ENCODE measurements around the gene C5orf15.
"Not testable (repeated sequence)": the region's sequence is repeated elsewhere in the genome, so short reads cannot be mapped to it uniquely, and the experiment has no call there.

DNA sequence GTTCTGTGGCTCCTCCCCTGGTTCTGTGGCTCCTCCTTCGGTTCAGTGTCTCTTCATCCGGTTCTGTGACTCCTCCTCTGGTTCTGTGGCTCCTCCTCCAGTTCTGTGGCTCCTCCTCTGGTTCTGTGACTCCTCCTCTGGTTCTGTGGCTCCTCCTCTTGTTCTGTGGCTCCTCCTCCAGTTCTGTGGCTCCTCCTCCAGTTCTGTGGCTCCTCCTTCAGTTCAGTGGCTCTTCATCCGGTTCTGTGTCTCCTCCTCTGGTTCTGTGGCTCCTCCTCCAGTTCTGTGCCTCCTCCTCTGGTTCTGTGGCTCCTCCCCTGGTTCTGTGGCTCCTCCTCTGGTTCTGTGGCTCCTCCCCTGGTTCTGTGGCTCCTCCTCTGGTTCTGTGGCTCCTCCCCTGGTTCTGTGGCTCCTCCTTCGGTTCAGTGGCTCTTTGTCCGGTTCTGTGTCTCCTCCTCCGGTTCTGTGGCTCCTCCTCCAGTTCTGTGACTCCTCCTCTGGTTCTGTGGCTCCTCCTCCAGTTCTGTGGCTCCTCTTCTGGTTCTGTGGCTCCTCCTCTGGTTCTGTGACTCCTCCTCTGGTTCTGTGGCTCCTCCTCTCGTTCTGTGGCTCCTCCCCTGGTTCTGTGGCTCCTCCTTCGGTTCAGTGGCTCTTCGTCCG, 32.3 kb downstream of the C5orf15 start:
- TF ChIP-seq CTCF (IDR thresholded peaks at IDR 0.05; ENCODE audit: borderline replicate concordance, extremely low read depth, low read length, poor library complexity, severe bottlenecking); EZH2 (IDR thresholded peaks at IDR 0.05; ENCODE audit: borderline replicate concordance, low read depth, low read length, severe bottlenecking): not testable (repeated sequence)
